OCI-LY1 (cell line): ENCODE results near the gene SPATA13.

Experiments used
- H2AFZ ChIP-seq: fragments of 200-600 bp; sonication (generic), shearing (Covaris generic); 2 replicates; pipeline ENCODE4 v1.6.0; 2014; ENCODE audit warnings: antibody characterized with exemption, mild to moderate bottlenecking, low read length
- H3F3A ChIP-seq: fragments of 200-600 bp; sonication (generic), shearing (Covaris generic); 2 replicates; pipeline ENCODE4 v1.6.0; 2014; ENCODE audit warnings: mild to moderate bottlenecking, antibody characterized with exemption, low read length, moderate library complexity; ENCODE audit not compliant: insufficient read depth
- H3K27ac ChIP-seq: fragments of 200-600 bp; sonication (generic); 2 replicates; pipeline ENCODE4 v1.5.1; 2014; ENCODE audit warnings: low read length, mixed run types, mild to moderate bottlenecking, low read depth; ENCODE audit not compliant: poor library complexity, severe bottlenecking
- H3K27me3 ChIP-seq: fragments of 200-600 bp; sonication (generic); 2 replicates; pipeline ENCODE4 v1.6.0; 2014; ENCODE audit warnings: antibody characterized with exemption, mild to moderate bottlenecking, low read length, moderate library complexity; ENCODE audit not compliant: insufficient read depth
- H3K36me3 ChIP-seq: fragments of 200-600 bp; sonication (generic); 2 replicates; pipeline ENCODE4 v1.6.1; 2014; ENCODE audit warnings: mild to moderate bottlenecking, antibody characterized with exemption, low read length, moderate library complexity, mixed read lengths; ENCODE audit not compliant: insufficient read depth
- H3K4me1 ChIP-seq: fragments of 200-600 bp; sonication (generic); 2 replicates; pipeline ENCODE4 v1.5.1; 2014; ENCODE audit warnings: mild to moderate bottlenecking, low read length, moderate library complexity; ENCODE audit not compliant: insufficient read depth, severe bottlenecking
- H3K4me2 ChIP-seq: fragments of 200-600 bp; sonication (generic), shearing (Covaris generic); 2 replicates; pipeline ENCODE4 v1.6.1; 2014; ENCODE audit warnings: low read length
- H3K4me3 ChIP-seq: fragments of 200-600 bp; sonication (generic); 2 replicates; pipeline ENCODE4 v1.5.1; 2014; ENCODE audit warnings: low read length, low read depth, mild to moderate bottlenecking, mixed read lengths; ENCODE audit not compliant: poor library complexity, severe bottlenecking
- H3K79me2 ChIP-seq: fragments of 200-600 bp; shearing (Covaris generic); 2 replicates; pipeline ENCODE4 v1.6.1; 2016; ENCODE audit warnings: mixed run types, low read length, mixed read lengths; ENCODE audit not compliant: insufficient read depth
- H3K9ac ChIP-seq: fragments of 200-600 bp; sonication (generic), shearing (Covaris generic); 2 replicates; pipeline ENCODE4 v1.6.1; 2014; ENCODE audit warnings: mild to moderate bottlenecking, low read length, mixed read lengths
- H3K9me2 ChIP-seq: fragments of 200-600 bp; sonication (generic), shearing (Covaris generic); 2 replicates; pipeline ENCODE4 v1.6.1; 2014; ENCODE audit warnings: low read depth, mild to moderate bottlenecking, low read length, mixed read lengths
- H3K9me3 ChIP-seq: fragments of 200-600 bp; shearing (Covaris generic); 2 replicates; pipeline ENCODE4 v1.6.1; 2014; ENCODE audit warnings: low read length, mixed read lengths
- H4K20me1 ChIP-seq: fragments of 200-600 bp; sonication (generic), shearing (Covaris generic); 2 replicates; pipeline ENCODE4 v1.6.0; 2016; ENCODE audit warnings: mild to moderate bottlenecking, low read length; ENCODE audit not compliant: insufficient read depth
- EZH2 ChIP-seq: fragments of 200-600 bp; sonication (generic), shearing (Covaris generic); IDR thresholded peaks from 2 replicates; pipeline ENCODE4 v1.8.0; 2017; ENCODE audit warnings: borderline replicate concordance, mixed run types, mild to moderate bottlenecking, antibody characterized with exemption, low read length, moderate library complexity, mixed read lengths
- TF ChIP-seq, protein P1 (sequence below): fragments of 200-600 bp; sonication (generic), shearing (Covaris generic); IDR thresholded peaks from 2 replicates; pipeline ENCODE4 v1.5.1; 2017; ENCODE audit warnings: mild to moderate bottlenecking, antibody characterized with exemption, low read length, moderate library complexity, mixed read lengths

Gene SPATA13

DNA sequence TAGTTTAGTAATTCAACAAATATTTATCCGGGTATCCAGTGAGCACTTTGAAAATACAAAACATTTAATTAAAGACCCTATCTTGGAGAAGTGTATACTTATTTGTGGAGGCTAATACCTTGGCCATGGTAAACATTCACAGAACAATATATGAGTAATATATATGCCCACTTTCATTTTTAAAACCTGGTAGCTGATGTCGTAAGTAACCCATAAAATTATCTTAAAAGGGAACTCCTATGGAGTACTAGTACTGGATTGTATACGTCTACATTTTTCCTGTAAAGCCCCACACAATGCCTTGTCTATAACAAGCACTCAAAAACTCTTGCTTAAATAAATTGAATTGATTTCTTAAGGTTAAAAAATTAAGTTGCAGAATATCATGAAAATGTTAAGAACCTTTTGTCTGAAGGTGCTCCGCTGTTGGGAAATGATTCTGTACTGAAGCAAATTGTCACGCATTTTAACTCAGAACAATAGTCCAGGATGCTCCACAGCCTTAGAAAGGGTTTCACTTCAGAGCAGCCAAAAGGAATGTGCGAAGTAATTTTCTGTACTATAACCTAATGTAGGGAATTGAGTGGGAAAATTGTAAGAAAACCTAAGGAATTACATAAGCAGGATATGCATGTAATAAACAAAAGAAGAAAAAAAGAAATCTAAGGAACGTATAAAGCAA lies 90.0 kb downstream of the SPATA13 start:
- Histone ChIP-seq H3K79me2 (no peaks in the 10 kb centered on the region), H3K9me3 (no peaks in the 10 kb centered on the region), H3K9ac (no peak overlapping the region), H3K4me3 (no peak overlapping the region), H3K9me2 (no peaks in the 10 kb centered on the region), H3K4me1 (no peaks in the 10 kb centered on the region), H3K27me3 (peaks cover 5% of the 10 kb centered on the region; the same call in 1 of the 2 replicates), H3K27ac (no peak overlapping the region), H2AFZ (no peak overlapping the region), H3K36me3 (no peaks in the 10 kb centered on the region), H4K20me1 (no peaks in the 10 kb centered on the region), H3K4me2 (no peak overlapping the region), H3F3A (no peaks in the 10 kb centered on the region)
- TF ChIP-seq, protein P1, sequence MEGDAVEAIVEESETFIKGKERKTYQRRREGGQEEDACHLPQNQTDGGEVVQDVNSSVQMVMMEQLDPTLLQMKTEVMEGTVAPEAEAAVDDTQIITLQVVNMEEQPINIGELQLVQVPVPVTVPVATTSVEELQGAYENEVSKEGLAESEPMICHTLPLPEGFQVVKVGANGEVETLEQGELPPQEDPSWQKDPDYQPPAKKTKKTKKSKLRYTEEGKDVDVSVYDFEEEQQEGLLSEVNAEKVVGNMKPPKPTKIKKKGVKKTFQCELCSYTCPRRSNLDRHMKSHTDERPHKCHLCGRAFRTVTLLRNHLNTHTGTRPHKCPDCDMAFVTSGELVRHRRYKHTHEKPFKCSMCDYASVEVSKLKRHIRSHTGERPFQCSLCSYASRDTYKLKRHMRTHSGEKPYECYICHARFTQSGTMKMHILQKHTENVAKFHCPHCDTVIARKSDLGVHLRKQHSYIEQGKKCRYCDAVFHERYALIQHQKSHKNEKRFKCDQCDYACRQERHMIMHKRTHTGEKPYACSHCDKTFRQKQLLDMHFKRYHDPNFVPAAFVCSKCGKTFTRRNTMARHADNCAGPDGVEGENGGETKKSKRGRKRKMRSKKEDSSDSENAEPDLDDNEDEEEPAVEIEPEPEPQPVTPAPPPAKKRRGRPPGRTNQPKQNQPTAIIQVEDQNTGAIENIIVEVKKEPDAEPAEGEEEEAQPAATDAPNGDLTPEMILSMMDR, result no peak
- no peak for TF ChIP-seq EZH2

- Histone ChIP-seq H3K9me2 (no peaks in the 10 kb centered on the region), H3K27ac (no peak overlapping the region), H3K36me3 (no peaks in the 10 kb centered on the region), H3K79me2 (no peaks in the 10 kb centered on the region), H3K4me1 (no peaks in the 10 kb centered on the region), H3K27me3 (peaks cover 5% of the 10 kb centered on the region; the same call in 1 of the 2 replicates), H2AFZ (no peak overlapping the region), H3F3A (no peaks in the 10 kb centered on the region), H3K4me2 (no peak overlapping the region), H3K9ac (no peak overlapping the region), H3K4me3 (no peak overlapping the region), H4K20me1 (no peaks in the 10 kb centered on the region), H3K9me3 (no peaks in the 10 kb centered on the region)
- TF ChIP-seq, protein P1, result no peak
- TF ChIP-seq EZH2, result no peak
Measured at GRCh38 chr13:24251525-24251924, 91.0 kb downstream of the SPATA13 start.

DNA sequence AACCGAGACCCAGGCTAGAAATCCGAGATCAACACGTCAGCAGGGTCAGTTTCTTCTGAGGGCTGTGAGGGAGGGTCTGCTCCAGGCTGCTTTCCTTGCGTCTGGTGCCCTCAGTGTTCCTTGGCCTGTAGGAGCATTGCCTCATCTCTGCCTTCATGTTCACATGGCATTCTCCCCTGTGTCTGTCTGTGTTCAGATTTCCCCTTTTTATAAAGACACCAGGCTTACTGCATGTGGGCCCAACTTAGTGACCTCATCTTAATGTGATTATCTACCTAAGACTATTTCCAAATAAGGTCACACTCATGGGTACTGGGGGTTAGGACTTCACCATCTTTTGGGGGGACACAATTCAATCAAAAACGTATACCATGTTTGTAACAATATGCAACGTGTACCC lies 91.6 kb downstream of the SPATA13 start:
- Histone ChIP-seq H3K4me2 (no peak overlapping the region), H3K27ac (no peak overlapping the region), H3K36me3 (no peaks in the 10 kb centered on the region), H3K9me3 (no peaks in the 10 kb centered on the region), H3F3A (no peaks in the 10 kb centered on the region), H3K79me2 (no peaks in the 10 kb centered on the region), H3K9me2 (no peaks in the 10 kb centered on the region), H3K27me3 (peaks cover 5% of the 10 kb centered on the region; the same call in 1 of the 2 replicates), H3K4me1 (no peaks in the 10 kb centered on the region), H3K9ac (no peak overlapping the region), H4K20me1 (no peaks in the 10 kb centered on the region), H3K4me3 (no peak overlapping the region), H2AFZ (no peak overlapping the region)
- TF ChIP-seq, protein P1, result no peak
- no peak for TF ChIP-seq EZH2
